HL-60 (cell line): ENCODE data around the gene ZC3H4.

Source experiments
- DNase-seq, 2 experiments: peaks; one replicate each; pipeline ENCODE4 v3.0.0-alpha.2; 2010 to 2020; ENCODE audit warnings: low read depth in 1 of 2, low spot score in 1 of 2
- H3K27ac ChIP-seq: fragments of 250-450 bp; sonication (Bioruptor Pico); replicated peaks from 2 replicates; pipeline ENCODE4 v1.5.1; 2020; ENCODE audit warnings: mild to moderate bottlenecking, moderate library complexity
- H3K27me3 ChIP-seq: fragments of 250-450 bp; sonication (Bioruptor Pico); 2 replicates; pipeline ENCODE4 v1.5.1; 2021; ENCODE audit warnings: mild to moderate bottlenecking, moderate library complexity; ENCODE audit not compliant: insufficient read depth, poor library complexity, severe bottlenecking
- H3K4me3 ChIP-seq: replicated peaks from 2 replicates; pipeline ENCODE4 v1.5.1; 2011; ENCODE audit warnings: mild to moderate bottlenecking, control low read depth, low read length; ENCODE audit not compliant: insufficient read depth
- GABPA ChIP-seq: IDR thresholded peaks from 2 replicates; pipeline ENCODE4 v1.6.1; 2012; ENCODE audit warnings: low read depth
- POLR2AphosphoS5 ChIP-seq: IDR thresholded peaks from 2 replicates; pipeline ENCODE4 v1.6.1; 2012; ENCODE audit warnings: low read depth
- SPI1 ChIP-seq: IDR thresholded peaks from 2 replicates; pipeline ENCODE4 v1.6.1; 2012; ENCODE audit warnings: low read depth, mild to moderate bottlenecking, borderline replicate concordance
- TF ChIP-seq, protein P1 (sequence below): IDR thresholded peaks from one replicate; pipeline ENCODE4 v1.5.1; 2011; ENCODE audit warnings: low read length, control low read depth, inconsistent platforms; ENCODE audit not compliant: insufficient read depth
- TF ChIP-seq, protein P2 (sequence below): IDR thresholded peaks from 2 replicates; pipeline ENCODE4 v1.6.1; 2012; ENCODE audit warnings: low read depth; ENCODE audit not compliant: insufficient replicate concordance

Gene ZC3H4

DNA sequence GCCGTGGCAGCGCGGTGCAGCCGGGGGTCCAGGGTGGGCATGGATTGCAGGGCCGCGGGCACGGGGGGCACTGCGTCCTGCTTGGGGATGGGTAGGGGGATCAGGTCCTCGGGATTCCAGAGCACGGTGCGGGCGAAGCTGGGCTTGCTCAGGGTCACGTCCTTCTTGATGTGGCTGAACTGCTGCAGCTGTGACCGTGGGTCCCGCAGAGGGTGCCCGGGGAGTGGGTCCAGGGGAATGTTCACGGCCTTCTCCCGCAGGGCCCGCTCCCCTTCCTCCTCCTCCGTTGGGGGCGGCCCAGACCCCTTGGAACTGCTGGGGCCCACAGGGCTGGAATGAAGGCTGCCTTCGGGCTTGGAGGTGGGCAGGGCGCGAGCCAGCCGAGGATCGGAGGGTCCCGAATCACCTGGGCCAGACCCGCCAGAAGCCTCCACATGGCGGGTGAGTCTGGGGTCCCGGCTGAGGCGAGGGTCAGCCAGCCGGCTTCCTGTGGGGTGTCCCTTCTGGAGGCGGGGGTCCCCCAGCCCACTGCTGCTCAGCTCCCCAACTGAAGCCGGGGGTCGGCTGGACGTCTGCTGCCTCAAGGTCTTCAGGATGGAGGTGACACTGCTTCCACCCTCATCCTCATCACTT lies 46.2 kb downstream of the ZC3H4 start:
- Histone ChIP-seq H3K27me3 (no peaks in the 10 kb centered on the region), H3K27ac (no peak overlapping the region), H3K4me3 (no peak overlapping the region)
- no peak for DNase-seq
- TF ChIP-seq, protein P1, sequence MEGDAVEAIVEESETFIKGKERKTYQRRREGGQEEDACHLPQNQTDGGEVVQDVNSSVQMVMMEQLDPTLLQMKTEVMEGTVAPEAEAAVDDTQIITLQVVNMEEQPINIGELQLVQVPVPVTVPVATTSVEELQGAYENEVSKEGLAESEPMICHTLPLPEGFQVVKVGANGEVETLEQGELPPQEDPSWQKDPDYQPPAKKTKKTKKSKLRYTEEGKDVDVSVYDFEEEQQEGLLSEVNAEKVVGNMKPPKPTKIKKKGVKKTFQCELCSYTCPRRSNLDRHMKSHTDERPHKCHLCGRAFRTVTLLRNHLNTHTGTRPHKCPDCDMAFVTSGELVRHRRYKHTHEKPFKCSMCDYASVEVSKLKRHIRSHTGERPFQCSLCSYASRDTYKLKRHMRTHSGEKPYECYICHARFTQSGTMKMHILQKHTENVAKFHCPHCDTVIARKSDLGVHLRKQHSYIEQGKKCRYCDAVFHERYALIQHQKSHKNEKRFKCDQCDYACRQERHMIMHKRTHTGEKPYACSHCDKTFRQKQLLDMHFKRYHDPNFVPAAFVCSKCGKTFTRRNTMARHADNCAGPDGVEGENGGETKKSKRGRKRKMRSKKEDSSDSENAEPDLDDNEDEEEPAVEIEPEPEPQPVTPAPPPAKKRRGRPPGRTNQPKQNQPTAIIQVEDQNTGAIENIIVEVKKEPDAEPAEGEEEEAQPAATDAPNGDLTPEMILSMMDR = no peak
- TF ChIP-seq, protein P2, sequence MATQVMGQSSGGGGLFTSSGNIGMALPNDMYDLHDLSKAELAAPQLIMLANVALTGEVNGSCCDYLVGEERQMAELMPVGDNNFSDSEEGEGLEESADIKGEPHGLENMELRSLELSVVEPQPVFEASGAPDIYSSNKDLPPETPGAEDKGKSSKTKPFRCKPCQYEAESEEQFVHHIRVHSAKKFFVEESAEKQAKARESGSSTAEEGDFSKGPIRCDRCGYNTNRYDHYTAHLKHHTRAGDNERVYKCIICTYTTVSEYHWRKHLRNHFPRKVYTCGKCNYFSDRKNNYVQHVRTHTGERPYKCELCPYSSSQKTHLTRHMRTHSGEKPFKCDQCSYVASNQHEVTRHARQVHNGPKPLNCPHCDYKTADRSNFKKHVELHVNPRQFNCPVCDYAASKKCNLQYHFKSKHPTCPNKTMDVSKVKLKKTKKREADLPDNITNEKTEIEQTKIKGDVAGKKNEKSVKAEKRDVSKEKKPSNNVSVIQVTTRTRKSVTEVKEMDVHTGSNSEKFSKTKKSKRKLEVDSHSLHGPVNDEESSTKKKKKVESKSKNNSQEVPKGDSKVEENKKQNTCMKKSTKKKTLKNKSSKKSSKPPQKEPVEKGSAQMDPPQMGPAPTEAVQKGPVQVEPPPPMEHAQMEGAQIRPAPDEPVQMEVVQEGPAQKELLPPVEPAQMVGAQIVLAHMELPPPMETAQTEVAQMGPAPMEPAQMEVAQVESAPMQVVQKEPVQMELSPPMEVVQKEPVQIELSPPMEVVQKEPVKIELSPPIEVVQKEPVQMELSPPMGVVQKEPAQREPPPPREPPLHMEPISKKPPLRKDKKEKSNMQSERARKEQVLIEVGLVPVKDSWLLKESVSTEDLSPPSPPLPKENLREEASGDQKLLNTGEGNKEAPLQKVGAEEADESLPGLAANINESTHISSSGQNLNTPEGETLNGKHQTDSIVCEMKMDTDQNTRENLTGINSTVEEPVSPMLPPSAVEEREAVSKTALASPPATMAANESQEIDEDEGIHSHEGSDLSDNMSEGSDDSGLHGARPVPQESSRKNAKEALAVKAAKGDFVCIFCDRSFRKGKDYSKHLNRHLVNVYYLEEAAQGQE = no peak
- TF ChIP-seq GABPA (no peak), POLR2AphosphoS5 (no peak), SPI1 (no peak)

DNA sequence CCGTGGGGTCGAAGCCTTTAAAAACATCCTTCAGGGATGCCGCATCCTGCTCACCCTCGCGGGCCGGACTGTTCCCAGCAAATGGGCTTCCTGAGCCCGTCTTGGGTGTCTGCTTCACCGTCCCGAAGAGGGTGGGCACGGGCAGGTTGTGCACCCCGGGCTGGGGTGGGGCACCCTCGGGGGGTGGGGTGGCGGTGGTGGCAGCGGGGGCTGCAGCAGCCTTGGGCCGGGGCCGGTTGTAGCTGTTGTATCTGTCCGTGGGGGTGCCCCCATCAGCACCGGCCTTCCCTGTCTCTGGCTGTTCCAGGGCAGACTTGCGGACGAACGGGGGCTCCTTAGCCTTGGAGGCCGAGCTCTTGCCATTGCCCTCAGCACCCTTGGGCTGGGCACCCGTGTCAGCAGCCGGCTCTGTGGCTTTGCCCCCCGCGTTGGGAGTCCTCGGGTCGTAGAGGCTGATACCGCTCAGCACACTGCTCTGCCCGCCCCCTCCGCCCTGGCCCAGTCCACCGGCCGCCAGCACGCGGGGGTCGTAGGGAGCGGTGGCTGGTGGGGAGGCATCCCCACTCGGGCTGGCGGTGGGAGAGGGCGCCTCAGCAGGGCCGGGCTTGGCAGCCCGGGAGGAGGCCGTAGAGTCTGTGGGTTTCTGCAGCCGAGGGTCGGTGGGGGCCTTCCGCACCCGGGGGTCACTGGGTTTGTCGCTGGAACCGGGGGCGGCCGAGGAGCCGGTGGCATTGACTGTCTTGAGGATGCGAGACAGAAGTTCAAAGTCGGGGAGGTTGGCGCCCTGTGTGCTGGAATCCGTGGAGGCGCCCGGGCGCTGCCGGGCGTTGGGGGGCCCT lies 47.0 kb downstream of the ZC3H4 start:
- no peak for DNase-seq
- Histone ChIP-seq H3K27me3 (no peaks in the 10 kb centered on the region), H3K27ac (no peak overlapping the region), H3K4me3 (no peak overlapping the region)
- TF ChIP-seq, protein P1 = no peak

DNA sequence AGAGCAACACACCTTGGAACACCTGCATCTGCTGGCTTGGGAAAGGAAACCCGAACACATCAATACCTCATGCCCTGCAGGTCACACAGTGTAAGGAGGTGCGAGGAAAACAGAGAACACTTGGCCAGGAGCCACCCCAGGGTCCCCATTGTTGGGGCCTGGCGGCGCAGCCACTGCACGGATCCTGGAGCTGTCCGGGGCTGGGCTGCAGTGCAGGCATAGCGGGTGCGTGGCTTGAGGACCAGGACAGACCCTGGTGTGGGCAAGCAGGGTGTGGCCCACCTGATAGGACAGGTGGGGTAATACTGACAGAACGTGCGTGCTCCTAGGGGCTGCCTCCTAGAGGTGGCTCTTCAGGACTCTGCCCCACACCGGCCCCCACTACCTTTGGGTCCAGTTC lies 48.3 kb downstream of the ZC3H4 start:
- no peak for DNase-seq
- Histone ChIP-seq H3K27ac (no peak overlapping the region), H3K27me3 (no peaks in the 10 kb centered on the region), H3K4me3 (no peak overlapping the region)
- TF ChIP-seq, protein P1 = no peak
- TF ChIP-seq SPI1 (no peak), GABPA (no peak), POLR2AphosphoS5 (no peak)
- TF ChIP-seq, protein P2 = no peak
